Measurements from ENCODE around the gene GGTLC2.
"Not testable (repeated sequence)": the region's sequence is repeated elsewhere in the genome, so short reads cannot be mapped to it uniquely, and the experiment has no call there.

The GGTLC2 gene

DNA sequence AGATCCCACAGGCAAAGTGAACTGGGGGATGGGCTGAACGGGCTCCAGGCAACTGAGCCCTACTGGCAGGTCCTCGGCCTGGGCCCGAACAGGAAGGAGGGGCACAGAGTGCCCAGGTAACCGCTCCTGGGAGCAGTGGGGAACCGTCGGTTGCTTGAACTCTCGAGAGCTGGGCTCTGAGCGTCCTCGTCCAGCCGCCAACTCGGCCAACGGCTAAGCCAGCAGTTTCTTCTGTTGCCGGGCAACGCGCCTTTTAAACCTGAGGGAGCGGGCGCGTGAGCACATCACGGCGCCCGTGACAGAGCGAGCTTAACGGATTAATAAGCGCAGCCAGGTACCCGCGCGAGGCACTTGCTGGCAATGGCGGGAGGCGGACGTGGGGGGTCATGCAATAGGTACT lies at the start of gene GGTLC2:
TSS of gene GGTLC2 (plus strand) at position 301 of the 400 bp plus-strand sequence. CDS start 1,732 bp downstream, outside the sequence.
- not testable (repeated sequence) for DNase-seq (ENCODE audit: low spot score)

GRCh38 chr22:22595001-22595835 lies 49.2 kb upstream of the GGTLC2 start:
- DNase-seq (ENCODE audit: low spot score), result no peak

DNA sequence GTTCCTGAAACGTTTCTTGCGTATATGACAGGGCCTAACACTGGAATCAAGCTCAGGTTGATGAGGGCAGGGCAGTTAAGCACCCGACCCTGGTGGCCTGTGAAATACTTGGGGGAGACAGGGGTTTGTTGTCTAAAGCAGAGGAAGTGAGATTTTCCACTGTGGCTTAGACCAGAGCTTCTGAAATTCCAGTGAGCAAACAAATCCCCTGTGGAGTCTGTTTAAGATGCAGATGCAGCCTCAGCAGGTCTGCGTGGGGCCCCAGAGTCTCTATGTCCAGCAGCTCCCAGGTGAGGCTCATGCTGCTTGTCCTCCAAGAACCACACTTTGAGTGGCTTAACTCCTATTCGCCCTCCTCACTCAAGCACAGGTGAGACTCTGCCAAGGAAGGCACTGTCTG lies 46.3 kb upstream of the GGTLC2 start:
- no peak for DNase-seq (ENCODE audit: low spot score)

GRCh38 chr22:22599248-22599647 lies 45.2 kb upstream of the GGTLC2 start:
- no peak for DNase-seq (ENCODE audit: low spot score)

- DNase-seq (ENCODE audit: low spot score), result no peak
These were observed 43.7 kb upstream of the GGTLC2 start for GRCh38 chr22:22600531-22601261.

- DNase-seq (ENCODE audit: low spot score), result no peak
These were observed 40.9 kb upstream of the GGTLC2 start for GRCh38 chr22:22603470-22603947.

GRCh38 chr22:22604326-22605073 lies 39.9 kb upstream of the GGTLC2 start:
- DNase-seq (ENCODE audit: low spot score), result no peak

DNA sequence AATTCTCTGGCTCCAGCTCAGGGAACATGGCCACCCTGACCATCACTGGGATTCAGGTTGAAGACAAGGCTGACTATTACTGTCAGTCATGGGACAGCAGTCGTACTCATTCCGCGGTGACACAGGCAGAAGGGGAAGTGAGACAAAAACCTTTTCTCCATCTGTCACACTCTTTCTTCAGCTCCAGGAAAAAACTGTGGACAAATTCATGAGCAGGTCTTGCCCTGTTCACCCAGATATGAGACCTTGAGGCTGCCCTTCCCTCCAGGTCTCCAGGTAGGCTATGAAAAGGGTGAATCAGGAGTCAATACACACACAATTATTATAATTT lies 39.4 kb upstream of the GGTLC2 start:
- no peak for DNase-seq (ENCODE audit: low spot score)

GRCh38 chr22:22608022-22608421 lies 36.4 kb upstream of the GGTLC2 start:
- DNase-seq (ENCODE audit: low spot score), result not testable (repeated sequence)

- DNase-seq (ENCODE audit: low spot score), result no peak
These were observed 35.1 kb upstream of the GGTLC2 start for GRCh38 chr22:22609291-22609690.

DNA sequence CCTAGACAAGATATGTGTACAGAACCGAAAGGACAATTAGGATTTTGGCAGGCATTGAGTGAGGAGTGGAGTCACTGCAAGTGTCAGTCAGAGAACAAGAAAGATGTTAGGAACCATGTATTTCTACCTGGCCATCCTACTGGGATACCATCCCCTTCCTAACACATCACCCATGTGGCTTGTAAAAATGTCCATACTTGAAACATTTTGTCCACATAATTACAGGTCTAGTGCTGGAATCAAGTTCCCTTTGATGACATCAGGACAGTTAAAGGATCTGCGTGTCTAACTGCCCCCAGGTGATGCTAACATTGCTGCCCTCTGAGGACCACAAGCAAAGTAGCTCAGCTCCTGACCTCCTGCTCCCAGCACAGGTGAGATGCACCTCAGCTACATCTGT lies 31.9 kb upstream of the GGTLC2 start:
- DNase-seq (ENCODE audit: low spot score), result no peak

DNA sequence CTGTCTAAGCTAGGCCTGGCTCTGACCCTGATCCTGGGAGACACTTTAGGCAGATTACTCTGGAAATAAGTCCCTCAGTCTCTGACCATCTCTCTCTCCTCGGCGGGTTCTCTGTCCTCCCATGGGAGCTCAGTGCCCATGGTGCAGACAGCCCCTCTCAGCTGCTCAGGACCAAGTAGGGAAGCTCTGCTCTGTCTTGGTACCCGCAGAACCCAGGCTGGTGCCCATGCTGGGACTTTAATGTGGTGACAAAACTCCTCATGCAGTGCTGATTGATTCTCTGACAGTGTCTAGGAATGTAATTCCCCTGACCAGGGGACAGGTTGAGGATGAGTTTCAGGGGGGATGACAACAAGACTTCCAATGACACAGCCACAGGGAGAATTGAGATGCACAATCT lies 30.3 kb upstream of the GGTLC2 start:
- no peak for DNase-seq (ENCODE audit: low spot score)

GRCh38 chr22:22616636-22617035 lies 27.8 kb upstream of the GGTLC2 start:
- DNase-seq (ENCODE audit: low spot score), result no peak

DNA sequence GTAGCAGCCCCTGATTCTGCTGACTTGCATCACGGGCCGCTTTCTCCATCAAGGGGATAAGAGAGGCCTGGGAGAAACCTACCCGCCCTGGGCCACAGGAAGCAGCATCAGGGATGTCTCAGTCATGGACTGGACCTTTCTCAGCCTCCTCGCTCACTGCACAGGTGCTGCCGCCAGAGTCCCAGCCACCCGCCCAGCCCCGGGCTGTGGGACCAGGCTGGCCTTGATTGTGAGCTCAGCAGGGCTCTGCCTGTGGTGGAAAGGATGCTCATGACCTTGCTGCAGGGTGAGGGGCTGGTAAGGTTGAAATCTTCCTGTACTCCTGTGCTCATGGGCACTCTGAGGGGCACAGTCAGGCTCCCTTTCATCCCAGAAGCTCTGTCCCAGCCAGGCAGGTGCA lies 26.0 kb upstream of the GGTLC2 start:
- no peak for DNase-seq (ENCODE audit: low spot score)

- no peak for DNase-seq (ENCODE audit: low spot score)
These were observed 25.5 kb upstream of the GGTLC2 start for GRCh38 chr22:22618923-22619322.

GRCh38 chr22:22619765-22620414 lies 24.5 kb upstream of the GGTLC2 start:
- DNase-seq (ENCODE audit: low spot score), result no peak

DNA sequence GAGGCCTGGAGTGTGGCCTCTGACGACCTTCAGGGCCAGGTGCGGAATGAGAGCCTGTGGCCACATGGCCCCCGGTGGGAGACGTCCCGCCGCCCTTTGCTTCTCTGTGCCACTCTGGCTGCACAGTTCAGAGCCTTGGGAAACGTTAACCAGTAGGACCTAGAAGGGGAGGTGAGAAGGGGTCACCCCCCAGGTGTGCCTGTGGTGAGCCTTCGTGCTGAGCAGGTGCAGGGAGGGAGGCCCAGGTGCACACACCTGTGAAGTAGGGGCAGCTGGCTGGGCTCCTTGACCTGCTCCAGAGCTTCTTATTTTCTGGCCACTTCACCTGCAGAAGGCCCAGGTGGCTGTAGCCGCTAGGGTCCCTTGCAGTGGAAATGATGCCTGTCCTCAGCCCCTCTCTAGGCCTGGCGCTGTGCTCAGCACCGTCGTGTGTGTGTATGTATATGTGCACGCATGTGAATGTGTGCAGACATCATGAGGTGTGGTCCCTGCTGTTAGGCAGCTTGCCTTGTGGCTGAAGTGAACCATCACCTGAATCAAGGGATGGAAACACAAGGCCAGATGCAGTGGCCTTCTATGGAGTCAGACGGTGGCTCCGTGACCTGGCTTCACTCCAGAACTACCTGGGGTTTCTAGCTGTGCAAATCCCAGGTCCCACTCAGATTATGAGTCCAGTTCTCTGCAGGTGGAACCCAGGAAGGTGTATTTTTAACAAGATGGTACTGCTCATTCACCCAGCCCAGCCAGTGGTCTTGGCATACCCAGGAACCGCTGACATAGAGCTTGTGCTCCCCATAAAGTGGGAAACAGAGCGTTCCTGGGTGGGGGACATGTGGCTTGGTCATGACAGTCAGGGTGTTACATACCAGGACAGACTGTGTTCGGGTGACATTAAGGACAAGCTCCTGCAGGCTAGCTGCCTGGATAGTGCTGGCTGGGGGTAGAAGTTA lies 15.6 kb upstream of the GGTLC2 start:
- not testable (repeated sequence) for DNase-seq (ENCODE audit: low spot score)

- not testable (repeated sequence) for DNase-seq (ENCODE audit: low spot score)
These were observed 13.2 kb upstream of the GGTLC2 start for GRCh38 chr22:22631223-22631652.

- DNase-seq (ENCODE audit: low spot score), result not testable (repeated sequence)
These were observed 12.2 kb upstream of the GGTLC2 start for GRCh38 chr22:22632226-22632625.

DNA sequence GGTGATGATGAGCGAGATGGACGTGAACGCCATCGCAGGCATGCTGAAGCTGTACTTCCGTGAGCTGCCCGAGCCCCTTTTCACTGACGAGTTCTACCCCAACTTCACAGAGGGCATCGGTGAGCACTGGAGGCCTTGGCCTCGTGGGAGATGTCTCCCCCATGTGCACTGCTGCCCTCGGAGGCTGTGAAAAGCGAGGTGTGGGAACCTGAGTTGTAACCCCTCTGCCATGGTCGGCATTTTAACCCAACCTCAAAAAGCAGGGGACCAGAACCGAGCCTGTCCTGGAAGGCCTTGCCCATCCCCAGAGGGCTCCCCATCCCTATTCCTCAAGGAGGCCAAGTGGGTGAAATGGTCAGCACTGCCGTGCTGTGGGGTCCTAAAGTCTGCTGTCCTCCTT lies 10.9 kb upstream of the GGTLC2 start:
- DNase-seq (ENCODE audit: low spot score), result not testable (repeated sequence)

GRCh38 chr22:22636260-22636659 lies 8.2 kb upstream of the GGTLC2 start:
- DNase-seq (ENCODE audit: low spot score), result not testable (repeated sequence)
